IPS-18c (cell line): ENCODE data around the gene VIPR2.
"Not testable (repeated sequence)": the region's sequence is repeated elsewhere in the genome, so short reads cannot be mapped to it uniquely, and the experiment has no call there.

ENCODE experiments used
- H3K4me3 ChIP-seq: 2 replicates; pipeline ENCODE4 v1.7.0; 2013; ENCODE audit warnings: low read depth, mild to moderate bottlenecking, low read length, moderate library complexity; ENCODE audit not compliant: insufficient read depth
- H3K9me3 ChIP-seq: one replicate; pipeline ENCODE4 v1.6.1; 2013; ENCODE audit warnings: mild to moderate bottlenecking, low read length, moderate library complexity; ENCODE audit not compliant: control insufficient read depth, insufficient read depth

VIPR2 gene

DNA sequence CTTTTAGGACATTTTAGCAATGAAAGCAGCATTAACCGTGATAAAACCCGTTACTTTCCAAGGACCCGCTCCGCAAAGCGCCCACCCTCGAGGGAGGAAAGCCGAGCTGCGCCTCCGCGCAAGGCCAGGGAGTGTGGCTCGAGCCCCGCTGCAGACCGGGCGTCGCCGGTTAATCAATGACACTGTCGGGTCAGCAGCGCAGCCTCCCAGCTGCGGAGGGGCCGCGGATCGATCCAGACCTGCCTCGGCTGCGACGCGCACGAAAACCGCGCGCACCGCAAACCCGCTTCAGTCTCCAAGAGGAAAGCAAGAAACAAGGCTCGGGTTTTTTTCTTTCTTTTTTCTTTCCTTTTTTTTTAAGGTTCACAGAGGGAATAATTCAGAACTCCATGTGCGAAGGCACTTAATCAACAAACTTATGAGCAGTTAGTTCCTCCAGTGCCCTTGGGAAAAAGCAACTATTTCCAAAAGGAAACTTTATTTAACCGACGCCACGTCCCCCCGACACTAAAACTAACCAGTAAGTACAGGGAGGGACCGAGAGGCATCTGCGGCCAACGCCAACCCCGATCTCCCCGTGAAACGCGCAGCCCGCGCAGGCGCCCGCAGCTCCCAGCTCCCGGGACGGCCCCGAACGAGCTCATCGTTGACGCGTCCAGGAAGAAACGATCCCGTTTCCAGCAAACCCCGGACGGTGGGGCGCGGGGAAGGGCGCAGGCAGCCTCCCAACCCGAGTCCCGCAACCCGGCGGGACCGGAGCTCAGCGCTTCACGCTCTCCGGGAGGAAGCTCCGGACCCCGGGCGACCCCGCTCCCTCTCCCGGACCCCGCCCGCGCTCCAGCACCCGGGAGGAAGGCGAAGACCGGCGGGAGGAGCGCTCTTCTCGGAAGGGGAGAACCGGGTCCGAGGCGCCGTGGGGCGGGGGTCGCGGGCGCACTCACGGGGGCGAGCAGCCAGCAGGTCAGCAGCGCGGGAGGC is 598 bp downstream of the VIPR2 start:
- peak overlapping the region; percentile 59 for H3K4me3 ChIP-seq
- H3K9me3 ChIP-seq = no peaks in the 10 kb centered on the region

DNA sequence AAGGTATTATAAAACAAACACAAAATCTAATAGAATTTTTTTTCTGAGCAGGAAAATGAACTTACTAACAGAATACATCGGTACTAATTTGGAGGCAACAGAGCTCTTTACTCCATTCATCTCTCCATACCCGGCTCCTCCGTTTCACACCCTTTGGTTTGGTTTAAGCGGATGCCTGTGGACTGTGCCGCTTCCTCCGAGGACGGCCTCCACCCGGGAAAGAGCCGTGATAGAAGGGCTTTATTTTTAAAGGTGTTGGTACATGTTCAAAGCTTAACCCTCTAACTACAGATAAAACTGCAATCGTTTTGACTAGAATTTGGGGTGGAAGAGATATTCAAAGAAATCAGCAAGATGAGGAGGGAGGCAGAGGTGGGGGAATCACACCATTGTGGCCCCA is 1.9 kb downstream of the VIPR2 start:
- no peak overlapping the region for H3K4me3 ChIP-seq
- H3K9me3 ChIP-seq = peaks cover 2% of the 10 kb centered on the region

DNA sequence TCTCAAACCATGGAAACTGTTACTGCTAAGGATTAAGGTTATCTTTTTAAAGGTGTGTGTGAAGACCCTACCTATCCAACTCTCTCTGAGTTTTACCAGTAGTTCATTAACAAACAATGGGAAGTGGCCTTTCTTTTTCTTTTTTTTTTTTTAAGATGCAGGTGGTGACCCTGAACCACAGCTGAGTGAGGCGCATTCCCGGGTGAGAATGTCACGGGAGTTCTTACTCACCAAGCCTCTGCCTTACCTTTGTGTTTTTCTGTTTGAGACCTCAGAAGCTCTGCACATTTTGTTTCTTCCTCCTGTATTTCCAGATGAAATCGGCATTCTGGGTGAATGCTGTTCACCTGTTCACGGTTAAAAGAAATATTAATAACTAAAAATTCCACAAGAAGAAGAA is 2.5 kb downstream of the VIPR2 start:
- peaks cover 2% of the 10 kb centered on the region for H3K9me3 ChIP-seq
- no peak overlapping the region for H3K4me3 ChIP-seq

GRCh38 chr7:159141660-159142059 is 3.0 kb downstream of the VIPR2 start:
- H3K9me3 ChIP-seq = peaks cover 2% of the 10 kb centered on the region
- H3K4me3 ChIP-seq = no peak overlapping the region

DNA sequence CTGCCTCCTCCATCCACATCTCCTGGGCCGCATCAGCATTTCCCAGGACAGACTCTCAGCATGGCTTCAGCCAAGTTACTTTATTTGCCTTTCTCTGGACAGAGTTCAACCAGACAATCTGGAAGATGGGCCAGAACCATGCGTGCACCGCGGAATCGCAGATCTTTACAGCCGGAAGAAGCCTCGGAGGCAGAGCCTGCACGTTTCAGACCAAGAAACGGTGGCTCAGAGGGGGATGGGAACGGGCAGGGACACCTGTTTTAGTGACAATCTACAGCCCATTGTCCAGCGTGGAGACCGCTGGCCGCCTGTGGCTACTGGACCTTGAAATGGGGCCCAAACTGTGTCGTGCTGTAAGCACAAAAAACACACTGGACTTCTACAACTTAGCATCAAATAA is 3.5 kb downstream of the VIPR2 start:
- no peak overlapping the region for H3K4me3 ChIP-seq
- peaks cover 2% of the 10 kb centered on the region for H3K9me3 ChIP-seq

GRCh38 chr7:159140170-159140910 is 4.3 kb downstream of the VIPR2 start:
- Histone ChIP-seq H3K4me3 (no peak overlapping the region), H3K9me3 (peaks cover 2% of the 10 kb centered on the region)

DNA sequence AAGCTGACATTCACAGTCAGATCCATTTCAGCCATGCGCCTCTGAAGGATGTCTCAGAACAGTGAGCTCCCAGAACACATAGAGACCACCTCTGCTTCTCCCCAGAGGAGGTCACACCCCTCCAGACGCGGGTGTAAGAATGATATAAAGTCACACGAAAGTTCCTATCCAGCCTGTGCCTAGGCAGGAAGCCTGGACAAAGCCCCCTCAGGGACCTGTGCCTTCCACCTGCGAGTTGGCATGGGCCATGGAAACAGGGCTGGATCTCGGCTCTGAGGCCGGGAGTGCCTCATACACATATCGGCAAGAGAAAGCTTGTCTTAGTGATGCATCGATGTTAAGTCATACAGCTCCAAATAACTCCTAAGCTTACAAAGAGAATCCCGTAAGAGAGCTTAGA is 5.0 kb downstream of the VIPR2 start:
- peaks cover 2% of the 10 kb centered on the region for H3K9me3 ChIP-seq

DNA sequence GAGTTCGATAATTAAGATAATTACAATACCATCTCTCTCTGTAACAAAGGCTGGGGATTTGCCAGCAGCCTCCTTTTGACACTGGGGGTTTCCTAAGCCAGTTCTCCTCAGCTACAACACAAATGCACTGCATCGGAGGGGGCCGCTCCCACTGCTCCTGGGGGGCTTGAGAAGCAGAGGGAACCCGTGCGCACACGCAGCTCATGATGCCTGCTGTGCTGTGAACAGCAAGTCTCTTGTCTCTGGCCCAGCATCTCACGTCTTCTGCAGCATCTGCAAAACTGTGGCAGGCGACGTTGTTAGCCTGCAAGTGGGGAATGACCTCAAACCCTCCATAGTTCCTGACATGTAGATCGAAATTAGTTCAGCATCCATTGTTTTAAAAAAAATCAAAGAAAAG is 5.5 kb downstream of the VIPR2 start:
- Histone ChIP-seq H3K9me3 (peaks cover 2% of the 10 kb centered on the region), H3K4me3 (no peak overlapping the region)

More for the DNA sequence above, 5.0 kb downstream of the VIPR2 start:
- H3K4me3 ChIP-seq = no peak overlapping the region

DNA sequence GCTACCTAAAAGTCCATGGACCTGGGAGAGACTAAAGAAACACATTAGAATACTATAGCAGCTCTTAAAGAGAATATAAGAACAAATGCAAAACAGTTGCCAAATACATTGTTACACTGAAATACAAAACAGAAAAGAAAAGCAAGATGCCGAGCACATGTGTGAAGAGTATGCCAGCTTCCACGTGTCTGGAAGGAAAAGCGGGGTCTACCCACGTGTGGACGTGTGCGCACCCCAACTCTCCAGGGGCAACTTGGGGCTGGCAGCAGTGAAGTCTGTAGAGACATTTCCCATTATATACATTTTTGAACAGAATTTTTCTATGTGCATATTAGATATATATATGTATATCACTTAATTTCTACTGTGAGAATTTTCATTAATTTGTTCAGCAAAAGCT is 6.2 kb downstream of the VIPR2 start:
- no peak overlapping the region for H3K4me3 ChIP-seq
- H3K9me3 ChIP-seq = peaks cover 2% of the 10 kb centered on the region

GRCh38 chr7:159137906-159138305 is 6.8 kb downstream of the VIPR2 start:
- Histone ChIP-seq H3K9me3 (peaks cover 2% of the 10 kb centered on the region), H3K4me3 (no peak overlapping the region)

GRCh38 chr7:159136846-159137245 is 7.8 kb downstream of the VIPR2 start:
- Histone ChIP-seq H3K9me3 (peaks cover 2% of the 10 kb centered on the region), H3K4me3 (no peak overlapping the region)

GRCh38 chr7:159136442-159136841 is 8.2 kb downstream of the VIPR2 start:
- Histone ChIP-seq H3K9me3 (peaks cover 2% of the 10 kb centered on the region), H3K4me3 (no peak overlapping the region)

DNA sequence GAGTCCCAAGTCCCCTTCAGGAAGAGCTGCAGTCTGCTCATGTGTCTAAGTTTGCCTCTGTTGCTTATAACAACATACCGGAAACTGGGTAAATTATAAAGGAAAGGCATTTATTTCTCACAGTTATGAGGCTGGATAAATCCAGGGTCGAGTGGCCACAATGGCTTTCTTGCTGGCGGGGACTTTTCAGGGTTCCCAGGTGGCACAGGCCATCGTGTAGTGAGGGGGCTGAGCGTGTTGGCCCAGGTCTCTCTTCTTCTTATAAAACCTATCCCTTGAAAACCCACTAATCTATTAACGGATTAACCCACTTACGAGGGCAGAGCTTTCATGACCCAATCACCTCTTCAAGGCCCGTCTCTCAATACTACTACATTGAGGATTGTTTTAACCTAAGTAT is 8.7 kb downstream of the VIPR2 start:
- Histone ChIP-seq H3K9me3 (peaks cover 2% of the 10 kb centered on the region), H3K4me3 (no peak overlapping the region)

GRCh38 chr7:159132670-159133443 is 11.8 kb downstream of the VIPR2 start:
- not testable (repeated sequence) for H3K4me3 ChIP-seq, H3K9me3 ChIP-seq

DNA sequence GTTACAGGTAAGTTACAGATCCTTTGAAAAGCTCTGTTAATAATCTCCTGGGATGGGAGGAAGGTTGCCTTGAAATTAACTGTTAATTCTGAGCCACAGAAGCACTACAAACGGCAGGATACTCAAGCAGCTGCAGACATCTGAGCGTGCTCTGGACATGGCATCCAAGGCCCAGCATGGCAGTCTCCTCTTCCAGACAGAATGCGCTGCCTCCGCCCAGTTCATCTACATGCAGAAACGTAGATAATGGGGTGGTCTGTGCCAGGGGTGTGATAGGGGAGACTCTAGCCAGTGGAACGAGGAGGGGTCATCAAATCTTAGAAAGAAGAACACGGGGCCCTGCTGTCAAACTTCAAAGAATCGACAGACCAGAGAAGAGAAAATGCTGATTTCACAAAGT is 13.8 kb downstream of the VIPR2 start:
- Histone ChIP-seq H3K9me3 (no peaks in the 10 kb centered on the region), H3K4me3 (no peak overlapping the region)

GRCh38 chr7:159130199-159130775 is 14.4 kb downstream of the VIPR2 start:
- H3K4me3 ChIP-seq = no peak overlapping the region

DNA sequence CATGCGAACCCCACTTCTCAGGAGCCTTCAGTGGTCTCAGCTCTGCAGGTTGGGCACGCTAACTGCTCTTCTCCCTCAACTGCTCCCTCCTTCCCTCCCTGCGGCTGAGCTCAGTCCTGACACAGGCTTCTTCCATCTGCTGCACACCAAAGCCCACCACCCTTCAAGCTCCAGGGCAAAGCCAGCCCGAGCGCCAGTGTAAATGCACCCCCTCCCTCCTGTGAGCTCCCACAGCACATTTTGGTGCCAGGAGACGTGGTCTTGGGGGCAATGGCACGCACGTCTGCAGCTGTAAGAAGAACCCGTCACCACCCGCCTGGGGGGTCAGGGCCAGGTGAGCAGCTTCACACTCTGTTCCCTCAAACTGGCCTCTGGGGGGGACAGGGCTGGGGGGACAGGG is 15.9 kb downstream of the VIPR2 start:
- H3K4me3 ChIP-seq = no peak overlapping the region
- no peaks in the 10 kb centered on the region for H3K9me3 ChIP-seq

More at GRCh38 chr7:159130199-159130775, 14.4 kb downstream of the VIPR2 start:
- H3K9me3 ChIP-seq = no peaks in the 10 kb centered on the region
